ENCODE data around the gene DAG1.
A peak's percentile ranks its signal among the peaks of the same experiment; 100 is the strongest.

DAG1 gene

DNA sequence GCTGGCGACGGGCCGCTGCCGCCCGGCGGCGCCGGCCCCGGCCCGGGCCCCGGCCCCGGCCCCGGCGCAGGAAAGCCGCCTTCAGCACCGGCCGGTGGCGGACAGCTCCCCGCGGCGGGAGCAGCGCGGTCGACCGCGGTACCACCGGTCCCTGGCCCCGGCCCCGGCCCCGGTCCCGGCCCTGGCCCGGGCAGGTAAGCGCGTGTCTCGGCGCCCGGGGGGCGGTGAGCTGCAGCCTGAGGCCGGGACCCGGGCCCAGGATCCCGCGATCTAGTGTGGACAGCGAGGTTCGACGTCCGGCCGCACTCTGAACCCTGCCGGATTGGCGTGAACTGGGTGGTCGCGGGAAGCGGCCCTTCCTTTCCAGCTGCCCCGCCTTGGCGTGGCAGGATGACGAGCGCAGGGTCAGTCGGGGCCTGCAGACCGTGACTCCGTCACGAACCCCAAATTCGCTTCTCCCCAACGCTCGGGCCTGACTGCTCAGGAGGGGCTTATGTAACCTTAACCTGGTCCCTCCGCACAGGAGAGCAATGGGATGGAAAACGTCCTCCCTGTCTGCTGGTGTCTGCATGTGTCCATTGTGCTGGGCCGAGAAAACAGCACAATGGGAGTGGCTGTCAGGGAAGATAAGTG lies 84.7 kb downstream of the DAG1 start:
- peak; percentile 62 for DNase-seq

GRCh38 chr3:49556500-49557275 lies 86.6 kb downstream of the DAG1 start:
- DNase-seq: no peak

GRCh38 chr3:49563040-49563578 lies 93.0 kb downstream of the DAG1 start:
- no peak for DNase-seq

- DNase-seq: no peak
These were observed 93.7 kb downstream of the DAG1 start for GRCh38 chr3:49563766-49564165.

GRCh38 chr3:49566312-49566711 lies 96.2 kb downstream of the DAG1 start:
- DNase-seq: no peak

GRCh38 chr3:49567406-49567805 lies 97.3 kb downstream of the DAG1 start:
- DNase-seq: no peak

DNA sequence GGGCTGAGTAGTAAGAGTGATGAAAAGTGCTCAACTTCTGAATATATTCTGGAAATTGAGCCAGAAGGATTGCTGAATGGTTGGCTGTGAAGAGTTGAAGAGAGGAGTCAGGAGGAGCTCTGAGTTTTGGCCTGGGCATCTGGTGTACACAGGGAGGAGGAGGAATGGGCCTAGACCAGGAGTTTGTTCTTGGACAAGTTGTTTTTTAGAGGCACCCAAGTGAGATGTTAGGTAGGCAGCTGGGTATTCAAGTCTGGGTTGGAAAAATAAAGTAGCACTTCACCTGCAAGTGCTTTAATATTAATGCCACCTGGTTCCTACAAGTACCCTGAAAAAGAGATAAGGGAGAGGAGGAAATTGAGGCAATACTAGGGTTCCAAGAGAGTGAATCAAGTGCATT lies 98.9 kb downstream of the DAG1 start:
- no peak for DNase-seq

DNA sequence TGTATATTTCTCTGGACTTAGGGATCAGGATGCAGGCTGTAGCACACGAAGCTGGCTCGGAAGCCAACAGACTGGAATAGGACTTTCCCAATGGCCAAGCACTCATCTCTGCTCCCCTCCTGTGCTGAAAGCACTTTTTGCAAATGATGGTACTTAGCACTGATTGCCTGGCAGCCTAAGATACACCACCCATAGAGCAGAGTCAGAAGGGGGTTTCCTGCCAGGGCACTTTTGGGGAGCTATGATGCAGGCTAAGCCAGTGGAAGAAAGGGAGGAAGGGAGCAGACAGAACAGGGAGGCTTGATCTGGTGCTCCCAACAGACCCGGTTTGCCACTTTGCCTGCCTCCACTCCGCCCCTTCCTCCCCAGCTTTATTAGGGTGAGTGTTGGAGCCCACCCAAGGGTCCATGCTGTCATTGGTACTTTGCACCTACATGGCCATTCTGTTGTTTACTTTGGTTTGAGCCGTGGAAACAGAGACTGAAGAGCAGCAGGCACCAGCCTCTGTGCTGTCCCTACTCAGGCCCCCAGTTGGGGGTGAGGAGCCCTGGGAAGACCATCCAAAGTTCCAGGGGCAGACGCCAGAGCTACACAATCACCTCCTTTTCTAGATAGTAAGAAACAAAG lies 100.1 kb downstream of the DAG1 start:
- DNase-seq: no peak

DNA sequence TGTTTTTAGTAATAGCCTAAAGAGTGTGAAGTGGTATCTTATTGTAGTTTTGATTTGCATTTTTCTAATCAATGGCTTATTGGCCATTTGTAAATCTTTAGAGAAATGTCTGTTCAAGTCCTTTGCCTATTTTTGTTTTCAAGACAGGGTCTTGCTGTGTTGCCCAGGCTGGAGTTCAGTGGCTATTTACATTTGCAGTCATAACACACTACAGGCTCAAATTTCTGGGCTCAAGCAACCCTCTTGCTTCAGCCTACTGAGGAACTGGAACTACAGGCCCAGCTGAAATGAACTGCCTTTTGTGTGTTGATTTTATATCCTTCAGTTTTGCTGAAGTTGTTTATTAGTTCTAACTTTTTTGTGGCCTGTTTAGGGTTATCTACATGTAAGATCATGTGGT lies 112.1 kb downstream of the DAG1 start:
- DNase-seq: no peak

Data from stimulated activated CD4-positive, alpha-beta T cell treated with anti-CD3 and anti-CD28 coated beads, Interleukin-4, amount 100 ng/mL, for 1 hour (primary cell).